Neural cell (in vitro differentiated cells): ENCODE measurements around the gene SNRPB.
A peak's percentile ranks its signal among the peaks of the same experiment; 100 is the strongest.

Source experiments
- EP300 ChIP-seq: fragments of 450-650 bp; conservative IDR thresholded peaks from 2 replicates; pipeline ENCODE4 v1.6.1; 2014; ENCODE audit warnings: antibody characterized with exemption, mild to moderate bottlenecking, moderate library complexity; ENCODE audit not compliant: poor library complexity, severe bottlenecking
- EZH2 ChIP-seq: fragments of 200-600, 300-800 bp; shearing (Covaris generic), sonication (generic); IDR thresholded peaks from 2 replicates; pipeline ENCODE4 v1.6.1; 2014; ENCODE audit warnings: antibody characterized with exemption, low read length, borderline replicate concordance, mild to moderate bottlenecking; ENCODE audit not compliant: insufficient read depth, poor library complexity, severe bottlenecking
- POLR2AphosphoS5 ChIP-seq: IDR thresholded peaks from 2 replicates; pipeline ENCODE4 v1.6.1; 2012
- TF ChIP-seq, protein P1 (sequence below): fragments of 450-650 bp; IDR thresholded peaks from 2 replicates; pipeline ENCODE4 v1.5.1; 2014; ENCODE audit warnings: antibody characterized with exemption, mild to moderate bottlenecking, moderate library complexity; ENCODE audit not compliant: poor library complexity, severe bottlenecking
- TF ChIP-seq, protein P2 (sequence below): IDR thresholded peaks from 2 replicates; pipeline ENCODE4 v1.6.1; 2012; ENCODE audit warnings: borderline replicate concordance

DNA sequence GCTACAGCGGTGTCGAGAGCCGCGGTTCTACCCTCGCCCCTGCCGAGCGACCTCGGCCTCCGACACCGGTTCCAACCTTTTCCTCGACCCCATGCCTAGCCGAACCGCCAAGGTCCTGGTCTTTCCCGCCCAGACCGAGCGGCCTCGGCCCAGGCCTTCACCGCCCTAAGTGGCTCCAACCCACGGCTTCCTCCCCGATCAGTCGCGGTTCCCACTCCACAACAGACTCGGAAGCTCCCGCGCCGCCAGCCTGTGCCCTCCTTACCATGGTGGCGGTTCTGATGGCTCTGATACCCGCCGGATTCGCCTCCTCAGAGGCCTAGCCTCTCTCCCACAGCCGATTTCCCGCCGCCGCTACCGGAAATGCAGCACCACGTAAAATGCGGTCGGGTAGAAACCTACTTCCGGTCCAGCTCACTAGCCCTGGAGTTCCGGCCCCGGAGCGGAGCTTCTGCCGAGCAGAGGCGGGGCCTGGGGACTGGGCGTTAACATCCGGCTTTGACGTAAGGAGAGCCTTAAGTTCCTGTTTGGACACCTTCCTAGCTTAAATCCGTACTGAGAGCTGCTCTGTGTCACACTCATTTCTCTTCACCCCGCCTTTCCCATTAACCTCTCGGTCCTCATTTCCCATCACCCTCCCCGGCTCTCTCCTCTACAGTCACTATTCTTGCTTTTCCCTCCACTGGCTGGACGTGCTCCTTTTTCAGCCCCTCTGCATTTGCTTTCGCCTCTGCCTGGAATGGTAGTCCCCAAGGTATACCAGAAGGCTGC, at the start of gene SNRPB:
- TF ChIP-seq, protein P1, sequence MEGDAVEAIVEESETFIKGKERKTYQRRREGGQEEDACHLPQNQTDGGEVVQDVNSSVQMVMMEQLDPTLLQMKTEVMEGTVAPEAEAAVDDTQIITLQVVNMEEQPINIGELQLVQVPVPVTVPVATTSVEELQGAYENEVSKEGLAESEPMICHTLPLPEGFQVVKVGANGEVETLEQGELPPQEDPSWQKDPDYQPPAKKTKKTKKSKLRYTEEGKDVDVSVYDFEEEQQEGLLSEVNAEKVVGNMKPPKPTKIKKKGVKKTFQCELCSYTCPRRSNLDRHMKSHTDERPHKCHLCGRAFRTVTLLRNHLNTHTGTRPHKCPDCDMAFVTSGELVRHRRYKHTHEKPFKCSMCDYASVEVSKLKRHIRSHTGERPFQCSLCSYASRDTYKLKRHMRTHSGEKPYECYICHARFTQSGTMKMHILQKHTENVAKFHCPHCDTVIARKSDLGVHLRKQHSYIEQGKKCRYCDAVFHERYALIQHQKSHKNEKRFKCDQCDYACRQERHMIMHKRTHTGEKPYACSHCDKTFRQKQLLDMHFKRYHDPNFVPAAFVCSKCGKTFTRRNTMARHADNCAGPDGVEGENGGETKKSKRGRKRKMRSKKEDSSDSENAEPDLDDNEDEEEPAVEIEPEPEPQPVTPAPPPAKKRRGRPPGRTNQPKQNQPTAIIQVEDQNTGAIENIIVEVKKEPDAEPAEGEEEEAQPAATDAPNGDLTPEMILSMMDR, result no peak
- TF ChIP-seq EP300 (peak; percentile 74), EZH2 (no peak), POLR2AphosphoS5 (peak; percentile 94)
- TF ChIP-seq, protein P2, sequence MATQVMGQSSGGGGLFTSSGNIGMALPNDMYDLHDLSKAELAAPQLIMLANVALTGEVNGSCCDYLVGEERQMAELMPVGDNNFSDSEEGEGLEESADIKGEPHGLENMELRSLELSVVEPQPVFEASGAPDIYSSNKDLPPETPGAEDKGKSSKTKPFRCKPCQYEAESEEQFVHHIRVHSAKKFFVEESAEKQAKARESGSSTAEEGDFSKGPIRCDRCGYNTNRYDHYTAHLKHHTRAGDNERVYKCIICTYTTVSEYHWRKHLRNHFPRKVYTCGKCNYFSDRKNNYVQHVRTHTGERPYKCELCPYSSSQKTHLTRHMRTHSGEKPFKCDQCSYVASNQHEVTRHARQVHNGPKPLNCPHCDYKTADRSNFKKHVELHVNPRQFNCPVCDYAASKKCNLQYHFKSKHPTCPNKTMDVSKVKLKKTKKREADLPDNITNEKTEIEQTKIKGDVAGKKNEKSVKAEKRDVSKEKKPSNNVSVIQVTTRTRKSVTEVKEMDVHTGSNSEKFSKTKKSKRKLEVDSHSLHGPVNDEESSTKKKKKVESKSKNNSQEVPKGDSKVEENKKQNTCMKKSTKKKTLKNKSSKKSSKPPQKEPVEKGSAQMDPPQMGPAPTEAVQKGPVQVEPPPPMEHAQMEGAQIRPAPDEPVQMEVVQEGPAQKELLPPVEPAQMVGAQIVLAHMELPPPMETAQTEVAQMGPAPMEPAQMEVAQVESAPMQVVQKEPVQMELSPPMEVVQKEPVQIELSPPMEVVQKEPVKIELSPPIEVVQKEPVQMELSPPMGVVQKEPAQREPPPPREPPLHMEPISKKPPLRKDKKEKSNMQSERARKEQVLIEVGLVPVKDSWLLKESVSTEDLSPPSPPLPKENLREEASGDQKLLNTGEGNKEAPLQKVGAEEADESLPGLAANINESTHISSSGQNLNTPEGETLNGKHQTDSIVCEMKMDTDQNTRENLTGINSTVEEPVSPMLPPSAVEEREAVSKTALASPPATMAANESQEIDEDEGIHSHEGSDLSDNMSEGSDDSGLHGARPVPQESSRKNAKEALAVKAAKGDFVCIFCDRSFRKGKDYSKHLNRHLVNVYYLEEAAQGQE, result peak; percentile 92
